GM19193 (cell line): ENCODE results near the gene CTIF.

Experiments used
- POLR2A ChIP-seq: IDR thresholded peaks from 4 replicates; pipeline ENCODE4 v1.6.1; 2011; ENCODE audit not compliant: insufficient read depth, insufficient read length; ENCODE audit errors: extremely low read depth

Gene CTIF

DNA sequence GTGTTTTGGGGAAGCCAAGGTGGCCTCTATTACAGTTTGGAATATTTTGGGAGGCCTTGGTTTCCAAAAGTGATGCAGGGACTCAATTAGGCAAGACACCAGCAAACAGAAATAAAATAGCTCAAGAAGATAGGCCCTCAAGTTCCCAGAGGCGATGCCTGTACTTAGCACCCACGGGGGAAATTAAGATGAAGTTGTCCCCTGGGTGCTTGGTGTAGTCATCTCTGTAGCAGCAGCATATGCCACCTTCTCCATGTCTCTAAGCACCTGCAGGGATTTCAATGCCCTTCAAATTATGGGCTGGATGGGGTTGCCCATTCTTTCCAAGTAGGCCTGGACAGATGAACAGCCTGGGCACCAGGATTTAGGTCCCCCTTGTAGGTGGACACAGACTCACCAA, 185.0 kb downstream of the CTIF start:
- TF ChIP-seq POLR2A = no peak

DNA sequence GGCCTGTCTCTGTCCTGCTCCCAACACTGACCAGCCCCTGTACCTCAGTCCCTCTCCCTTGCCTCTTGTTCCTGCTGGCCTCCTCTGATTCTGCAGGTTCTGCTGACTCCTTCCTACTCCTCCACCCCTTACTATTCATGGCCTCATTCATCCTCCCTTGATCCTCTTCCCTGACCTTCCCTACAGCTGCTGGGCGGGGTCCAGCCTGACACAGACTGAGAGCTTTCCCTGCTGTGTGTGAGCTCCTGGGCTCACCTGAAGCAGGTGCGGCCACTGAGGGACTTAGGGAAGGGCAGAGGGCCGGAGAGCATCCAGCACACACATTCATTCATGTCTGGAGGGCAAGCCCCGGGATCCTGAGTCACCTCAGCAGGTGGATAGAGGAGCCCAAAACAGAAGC, 185.6 kb downstream of the CTIF start:
- no peak for TF ChIP-seq POLR2A

DNA sequence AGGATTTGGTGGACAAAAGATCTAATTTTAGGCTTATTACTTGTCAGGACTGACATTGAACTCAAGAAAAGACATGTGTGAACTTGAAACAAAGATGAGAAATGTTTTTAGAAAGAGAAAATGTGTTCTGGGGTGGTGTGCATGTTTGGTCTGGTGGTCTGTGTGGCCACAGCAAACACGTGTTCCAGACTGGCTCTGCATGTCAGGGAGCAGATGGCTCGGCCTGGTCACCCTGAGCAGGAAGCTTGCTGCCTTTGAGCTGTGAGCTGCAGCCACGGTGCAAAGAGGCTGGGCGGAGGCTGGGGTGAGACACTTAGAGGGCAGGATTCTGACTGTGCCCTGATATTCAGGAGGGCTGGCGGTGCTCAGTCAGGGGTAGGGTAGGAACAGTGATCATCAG, 186.1 kb downstream of the CTIF start:
- no peak for TF ChIP-seq POLR2A

DNA sequence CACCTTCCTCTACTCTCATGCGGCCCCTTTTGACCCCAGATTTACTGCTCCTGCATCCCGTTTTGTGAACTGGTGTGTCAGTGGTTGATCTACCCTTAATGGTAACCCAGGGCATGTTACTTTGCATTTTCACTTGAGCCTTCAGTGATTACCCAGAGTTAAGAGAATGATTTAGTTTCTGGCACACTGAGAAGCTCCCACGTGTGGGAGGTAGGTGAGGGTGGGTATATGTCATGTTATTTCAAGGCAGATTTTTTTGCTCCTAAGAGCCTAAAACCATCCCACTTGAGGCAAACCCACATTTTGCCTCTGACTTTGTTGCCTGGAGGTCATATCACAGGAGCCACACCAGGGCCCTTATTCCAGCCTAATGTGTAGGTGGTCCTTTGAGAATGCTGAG, 186.7 kb downstream of the CTIF start:
- TF ChIP-seq POLR2A = no peak

DNA sequence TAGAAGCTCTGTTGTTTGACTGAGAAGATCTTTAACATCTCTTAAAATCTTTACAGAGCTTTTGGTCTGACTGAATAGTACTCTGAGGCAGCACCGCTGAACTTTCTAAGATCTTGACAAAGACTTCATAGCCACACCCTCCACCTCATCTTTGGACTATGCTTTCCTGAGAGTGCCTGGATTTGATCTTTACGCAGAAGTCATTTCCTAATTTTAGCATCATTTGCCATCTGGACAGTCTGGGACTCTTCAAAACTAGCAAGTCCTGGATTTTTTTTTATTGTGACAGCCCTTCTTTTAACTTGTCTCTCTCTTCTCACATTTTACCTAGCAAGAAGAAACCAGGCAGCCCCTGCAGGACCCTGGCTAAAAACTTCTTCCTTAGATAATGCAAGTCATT, 188.8 kb downstream of the CTIF start:
- no peak for TF ChIP-seq POLR2A

DNA sequence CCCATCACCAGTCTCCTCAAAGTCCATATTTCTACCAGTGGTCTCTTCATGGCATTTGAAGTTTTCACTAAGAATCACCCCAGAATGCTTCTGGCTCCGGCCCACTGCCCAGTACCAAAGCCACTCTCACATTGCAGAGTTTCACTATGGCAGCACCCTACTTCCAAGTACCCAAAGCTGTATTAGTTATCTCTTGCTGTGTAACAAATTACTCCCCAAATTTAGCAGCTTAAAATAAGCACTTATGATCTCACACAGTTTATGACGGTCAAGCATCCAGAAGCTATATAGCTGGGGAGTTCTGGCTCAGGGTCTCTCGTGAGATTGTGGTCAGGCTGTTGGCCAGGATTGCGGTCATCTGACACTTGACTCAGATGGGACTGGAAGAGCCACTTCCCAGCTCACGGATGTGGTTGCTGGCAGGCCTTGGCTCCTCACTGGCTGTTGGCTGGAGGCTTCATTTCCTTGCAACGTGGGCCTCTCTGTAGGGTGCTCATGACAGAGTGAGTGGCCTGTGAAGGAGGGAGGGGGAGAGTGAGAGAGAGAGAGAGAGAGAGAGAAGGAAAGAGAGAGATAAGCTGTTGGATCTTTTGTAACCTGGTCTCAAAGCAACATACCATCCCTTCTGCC, 189.5 kb downstream of the CTIF start:
- TF ChIP-seq POLR2A = no peak

DNA sequence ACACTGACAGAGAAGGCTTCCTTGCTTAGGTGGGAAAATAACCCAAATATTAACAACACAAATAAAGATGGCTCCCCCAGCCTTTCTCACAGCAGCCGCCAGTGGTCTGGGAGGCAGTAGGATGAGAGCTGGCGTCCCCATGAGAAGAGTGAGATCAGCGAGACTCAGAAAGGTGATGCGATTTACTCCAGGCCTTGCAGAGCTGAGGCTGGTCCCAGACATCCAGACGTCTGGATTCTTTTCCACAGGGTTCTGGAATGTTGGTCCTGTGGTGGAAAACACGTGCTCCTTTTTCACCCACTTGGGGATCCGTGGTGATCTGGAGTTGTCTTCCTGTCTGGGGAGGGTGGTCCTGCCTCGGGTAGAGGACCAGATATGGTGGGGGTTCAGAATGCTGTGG, 190.6 kb downstream of the CTIF start:
- no peak for TF ChIP-seq POLR2A

DNA sequence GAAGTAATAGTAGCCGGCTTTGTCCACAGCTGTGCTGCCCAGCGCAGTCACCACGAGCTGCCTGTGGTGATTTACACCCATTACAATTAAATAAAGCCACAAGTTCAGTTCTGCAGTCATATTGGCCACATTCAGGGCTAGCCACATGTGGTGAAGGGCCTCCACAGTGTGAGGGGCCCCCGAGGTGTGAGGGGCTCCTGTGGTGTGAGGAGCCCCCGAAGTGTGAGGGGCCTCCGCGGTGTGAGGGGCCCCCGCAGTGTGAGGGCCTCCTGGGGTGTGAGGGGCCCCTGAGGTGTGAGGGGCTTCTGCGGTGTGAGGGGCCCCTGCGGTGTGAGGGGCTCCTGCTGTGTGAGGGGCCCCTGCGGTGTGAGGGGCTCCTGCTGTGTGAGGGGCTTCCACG, 191.2 kb downstream of the CTIF start:
- no peak for TF ChIP-seq POLR2A

DNA sequence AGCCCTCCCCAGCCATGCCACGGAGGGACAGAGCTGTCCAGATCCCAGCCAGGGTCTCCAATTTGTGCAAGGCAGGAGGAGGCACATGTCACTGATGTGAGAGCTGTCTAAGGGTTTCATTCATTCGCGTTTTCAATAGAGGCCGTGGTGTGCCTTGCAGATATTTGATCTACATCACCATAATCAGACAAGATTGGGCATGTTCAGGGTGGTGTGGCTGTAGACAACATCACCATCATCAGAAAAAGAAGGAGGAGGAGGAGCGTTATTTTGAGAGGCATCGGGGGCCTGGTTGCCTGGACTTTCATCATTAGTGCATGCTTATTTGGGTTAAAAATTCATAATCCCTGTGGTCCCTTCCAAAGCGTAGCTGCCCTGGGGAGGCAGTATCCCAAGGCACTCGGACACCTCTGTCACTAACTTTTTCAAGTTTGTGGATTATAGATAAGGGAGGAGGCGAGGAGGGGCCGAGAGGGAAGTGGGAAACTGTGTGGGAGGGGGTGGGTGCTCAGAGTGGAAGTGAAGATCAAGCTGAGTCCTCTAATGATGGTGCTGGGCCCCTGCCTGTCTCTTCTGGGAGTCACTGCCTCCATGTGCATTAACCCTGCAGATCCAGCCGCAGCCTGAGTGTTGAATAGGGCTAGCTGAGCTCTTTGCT, 194.1 kb downstream of the CTIF start:
- TF ChIP-seq POLR2A = no peak

DNA sequence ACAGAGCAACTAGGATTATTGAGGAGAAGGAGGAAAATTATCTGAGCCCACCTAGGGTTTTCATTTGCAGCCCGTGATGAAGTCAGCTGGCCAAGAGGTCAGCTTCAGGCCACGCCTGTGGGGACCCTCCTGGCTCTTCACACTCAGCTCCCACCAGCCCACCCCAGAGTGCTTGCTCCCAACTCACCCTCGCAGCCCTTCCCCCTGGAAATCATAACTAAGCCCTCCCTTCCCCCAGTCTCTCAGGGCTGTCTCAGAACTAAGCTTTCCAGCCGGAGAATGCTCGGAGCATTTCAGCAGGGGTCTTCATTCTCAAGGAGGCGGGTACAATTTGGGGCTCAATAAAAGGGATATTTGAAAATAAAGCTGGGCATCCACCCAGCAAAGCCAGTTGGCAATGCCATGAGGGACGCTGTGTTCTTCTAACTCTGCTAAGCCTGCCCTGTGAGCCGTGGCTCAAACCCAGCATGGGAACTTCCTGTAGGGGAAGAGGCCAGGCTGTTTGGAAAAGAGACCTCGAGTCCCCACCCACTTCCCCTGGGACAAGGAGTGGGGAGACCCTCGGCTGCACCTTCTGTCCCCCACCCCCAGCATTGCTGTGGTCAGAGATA, 194.9 kb downstream of the CTIF start:
- TF ChIP-seq POLR2A = no peak

DNA sequence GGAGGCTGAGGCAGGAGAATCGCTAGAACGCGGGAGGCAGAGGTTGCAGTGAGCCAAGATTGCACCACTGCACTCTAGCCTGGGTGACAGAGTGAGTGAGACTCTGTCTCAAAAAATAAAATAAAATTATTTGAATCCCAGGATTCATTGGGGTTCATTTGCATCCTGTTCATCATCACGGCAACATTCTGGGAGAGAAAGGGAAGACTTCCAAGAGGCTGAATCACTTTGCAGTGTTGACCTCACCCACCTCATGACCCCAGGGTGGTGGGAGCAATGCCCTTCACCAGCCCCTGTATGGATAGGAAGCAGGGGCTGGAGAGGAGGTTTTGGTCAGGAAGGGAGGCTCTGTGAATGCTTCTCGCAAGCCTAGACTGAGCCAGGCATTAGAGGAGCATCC, 195.6 kb downstream of the CTIF start:
- no peak for TF ChIP-seq POLR2A

DNA sequence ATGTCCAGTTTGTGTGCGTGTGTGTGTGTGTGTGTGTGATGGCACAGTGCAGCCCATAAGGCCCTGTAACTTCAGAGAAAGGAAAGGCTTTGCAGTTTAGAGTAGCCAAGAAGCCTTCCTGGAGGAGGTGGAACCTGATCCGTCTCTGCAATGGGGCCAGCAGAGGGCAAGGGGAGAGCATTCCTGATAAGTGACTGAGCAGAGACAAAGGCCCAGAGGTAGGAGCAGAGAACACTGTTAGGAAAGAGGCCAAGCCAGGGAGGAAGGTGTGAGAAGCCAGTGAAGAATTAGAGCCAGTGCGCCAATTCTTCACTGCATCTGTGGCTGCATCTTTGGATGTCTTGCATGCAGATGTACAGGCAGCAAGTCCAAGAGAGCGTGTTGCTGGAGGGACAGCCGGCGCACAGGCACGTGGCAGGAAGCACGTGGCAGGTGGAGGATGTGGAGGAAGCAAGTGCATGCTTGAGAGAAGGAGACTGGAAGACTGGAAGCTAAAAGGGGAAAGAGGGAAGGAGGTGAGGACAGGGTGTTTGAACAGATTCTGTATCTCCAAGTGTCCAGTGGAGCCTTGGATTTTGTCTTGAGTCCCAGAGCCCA, 196.3 kb downstream of the CTIF start:
- no peak for TF ChIP-seq POLR2A

DNA sequence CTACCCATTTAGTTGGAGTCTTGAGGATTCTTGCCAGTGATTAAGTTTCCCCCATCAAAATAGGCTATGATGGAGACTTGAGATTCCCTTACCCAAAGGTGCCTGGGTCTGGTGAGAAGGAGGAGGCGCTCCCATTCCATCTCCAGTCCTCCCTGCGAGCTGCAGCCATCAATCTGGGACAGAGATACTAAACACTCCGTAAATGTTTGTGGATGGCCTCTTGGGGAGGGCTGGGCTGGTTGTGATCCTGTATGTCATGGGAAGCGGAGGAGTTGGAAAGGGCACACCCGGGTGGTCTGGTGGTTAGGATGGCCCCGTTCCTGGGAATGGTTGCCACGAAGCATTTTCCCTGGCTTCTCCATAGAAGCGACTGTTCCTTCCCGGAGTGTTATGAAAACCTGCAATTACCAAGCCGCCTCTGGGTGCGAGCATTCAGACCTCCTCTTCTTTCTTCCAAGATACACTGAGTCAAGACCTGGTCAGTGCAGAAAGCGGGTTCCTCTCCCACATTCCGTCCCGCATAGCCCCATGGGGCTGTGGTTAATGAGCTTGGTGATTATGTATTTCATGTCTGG, 196.9 kb downstream of the CTIF start:
- TF ChIP-seq POLR2A = no peak

DNA sequence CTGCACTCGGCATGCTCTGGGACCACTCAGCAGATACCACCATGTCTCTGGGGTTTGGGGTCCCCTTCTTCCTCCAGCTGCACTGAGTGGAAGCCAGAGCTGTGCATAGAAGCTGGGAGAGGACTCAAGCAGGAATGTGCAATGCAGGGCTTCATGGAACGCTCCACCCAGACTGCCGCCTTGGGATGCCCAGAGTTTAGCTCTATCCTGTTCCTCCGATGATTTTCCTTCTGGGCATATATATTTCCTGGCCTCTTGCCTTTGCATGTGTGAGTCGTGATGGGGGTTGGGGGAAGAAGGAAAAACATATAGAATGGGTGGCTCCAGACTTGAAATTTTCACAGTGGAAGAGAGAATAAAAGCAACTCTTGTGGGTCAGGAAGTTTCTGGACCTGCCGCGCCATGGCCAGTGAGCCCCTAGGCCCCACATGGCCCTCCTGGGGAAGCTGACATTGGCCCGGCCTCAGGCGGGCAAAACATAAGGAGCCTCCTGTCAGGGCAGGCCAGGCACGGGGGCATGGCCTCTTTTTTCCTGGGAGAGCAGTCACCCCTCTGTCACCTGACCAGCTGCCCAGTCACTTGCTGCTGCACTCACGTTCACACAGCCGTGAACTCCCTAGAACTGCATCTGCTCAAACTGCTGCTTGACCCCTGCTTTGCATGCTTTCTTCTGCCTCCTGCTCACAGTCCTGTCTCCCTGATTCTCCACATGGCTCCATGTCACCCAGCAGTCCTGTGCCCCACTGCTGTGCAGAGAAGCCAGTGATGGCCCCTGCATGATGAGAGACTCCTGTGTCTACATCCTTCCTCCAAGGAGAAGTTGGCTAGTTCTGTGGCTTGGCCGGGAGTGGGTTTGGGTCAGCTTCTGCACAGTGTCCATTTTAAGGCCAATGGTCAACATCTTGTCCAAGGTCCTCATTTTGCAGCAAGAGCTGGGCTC, 197.8 kb downstream of the CTIF start:
- no peak for TF ChIP-seq POLR2A
